CD4-positive, alpha-beta T cell treated with Interferon alpha-2 for 1 hour (primary cell): ENCODE data around the gene ABCF2.
A peak's percentile ranks its signal among the peaks of the same experiment; 100 is the strongest.

Experiments
- DNase-seq, 2 donors: peaks; one replicate each; pipeline ENCODE4 v3.0.0-alpha.2; 2020 to 2022

The ABCF2 gene

GRCh38 chr7:151168787-151169162, 58.2 kb downstream of the ABCF2 start:
- no peak for DNase-seq

DNA sequence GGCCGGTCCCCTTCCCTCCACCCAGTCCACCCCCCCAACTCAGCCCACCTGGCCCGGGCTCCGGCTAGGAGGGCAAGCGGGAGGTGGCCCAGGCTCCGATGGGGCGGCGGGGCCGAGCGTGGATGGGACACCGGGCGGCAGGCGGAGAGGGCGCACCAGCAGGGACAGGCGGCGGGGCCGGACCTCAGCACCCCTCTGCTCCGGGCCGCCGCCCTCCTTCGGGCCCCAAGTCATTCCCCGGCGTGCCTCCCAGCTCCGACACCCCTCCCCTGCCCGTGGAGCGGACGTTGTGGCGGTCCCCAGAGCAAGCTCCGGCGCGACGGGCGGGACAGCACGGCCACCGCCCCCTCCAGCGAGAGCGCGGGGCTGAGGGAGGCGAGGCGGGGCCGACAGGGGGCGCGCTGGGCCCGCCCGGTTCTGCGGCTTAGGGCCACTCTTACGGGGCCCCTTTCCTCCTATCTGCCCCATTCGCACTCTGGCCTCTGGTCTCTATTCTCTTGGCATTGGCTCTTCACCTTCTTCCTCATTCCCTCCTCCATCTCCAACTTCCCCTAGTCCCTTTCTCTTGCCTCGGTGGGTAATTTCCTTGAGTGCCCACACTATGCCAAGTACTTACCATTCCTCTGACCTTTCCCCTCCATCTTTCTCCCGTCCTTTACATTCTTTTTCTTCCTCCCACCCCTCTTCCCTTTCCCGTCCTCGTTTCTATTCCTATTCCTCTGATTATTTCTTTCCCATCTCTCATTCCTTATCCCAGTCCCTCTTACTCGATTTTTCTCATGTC, 58.8 kb downstream of the ABCF2 start:
- DNase-seq: peak; percentile 39 to 69

DNA sequence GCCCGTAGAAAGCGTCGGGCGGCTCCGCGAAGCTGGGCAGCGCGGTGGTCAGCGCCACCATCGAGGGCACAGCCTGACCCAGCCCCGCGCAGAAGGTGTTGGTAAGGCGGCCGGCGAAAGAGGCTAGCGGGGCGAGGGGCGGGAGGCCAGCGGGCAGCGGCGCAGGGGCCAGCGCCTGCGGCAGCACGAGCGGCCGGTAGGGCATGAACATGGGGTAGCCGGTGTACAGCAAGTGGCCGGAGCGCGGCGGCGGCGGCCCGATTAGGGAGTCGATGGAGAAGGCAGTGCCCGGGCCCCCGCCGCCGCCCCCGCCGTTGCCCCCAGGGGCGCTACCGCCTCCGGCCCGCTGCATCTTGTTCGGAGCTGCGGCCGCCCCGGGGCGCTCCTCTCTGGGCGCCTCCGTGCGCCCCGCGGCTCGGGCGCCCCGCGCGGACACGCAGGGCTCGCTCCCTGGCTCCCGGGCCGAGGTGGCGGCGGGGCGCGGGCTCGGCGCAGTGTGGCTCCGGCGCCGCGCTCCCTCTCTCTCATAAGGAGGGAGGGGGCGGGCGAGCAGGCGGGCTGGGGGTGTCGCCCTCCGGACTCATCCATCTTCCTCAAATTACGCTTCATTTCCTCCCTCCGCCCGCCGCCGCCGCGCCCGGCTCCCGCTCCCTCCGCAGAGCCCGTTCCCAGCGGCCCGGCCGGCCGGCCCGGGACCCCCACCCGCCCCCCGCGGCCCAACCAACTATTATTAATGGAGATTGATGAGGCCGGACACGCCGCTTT, 59.6 kb downstream of the ABCF2 start, which contains the start of gene GBX1:
GBX1 (minus strand) TSS at position 498 of the 765 bp plus-strand sequence; CDS start at position 352, 146 bp downstream.
- peak in 1 of 2 donors; percentile 27 for DNase-seq

DNA sequence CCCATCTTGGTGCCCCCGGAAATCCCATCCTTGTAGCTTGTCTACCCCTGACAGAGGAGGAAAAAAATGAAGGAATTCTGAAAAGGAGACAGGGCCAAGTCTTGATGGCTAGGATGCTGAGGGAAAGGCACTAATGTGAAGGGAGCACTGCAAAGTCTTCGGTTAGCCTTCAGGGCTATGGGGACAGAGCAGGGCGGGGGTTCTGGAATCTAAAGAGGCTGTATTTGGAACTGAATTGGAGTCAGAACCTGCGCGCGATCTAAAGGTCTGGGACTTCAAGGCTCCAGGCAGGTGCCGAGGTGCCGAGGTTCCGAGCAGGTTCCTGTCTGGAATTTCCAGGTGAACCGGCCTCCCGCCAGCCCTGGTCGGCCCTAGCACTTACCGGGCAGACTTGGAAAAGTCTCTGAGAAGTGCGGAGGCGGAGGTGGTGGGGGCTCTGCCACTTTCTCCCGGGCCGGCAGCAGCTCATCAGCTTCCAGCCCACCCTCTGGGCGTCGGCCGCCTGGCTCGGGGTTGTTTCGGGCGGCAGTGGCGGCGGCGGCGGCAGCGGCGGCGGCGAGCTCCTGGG, 60.3 kb downstream of the ABCF2 start:
- DNase-seq: no peak
